Rectal smooth muscle tissue (tissue), 1 donor: ENCODE measurements around the gene PCBP3.

Source experiments
- H3K27ac ChIP-seq: one replicate; pipeline ENCODE4 v1.7.0; 2013; ENCODE audit warnings: low read depth, low read length, inconsistent platforms
- H3K27me3 ChIP-seq: one replicate; pipeline ENCODE4 v1.7.0; 2013; ENCODE audit warnings: low read length; ENCODE audit not compliant: control insufficient read depth, insufficient read depth
- H3K36me3 ChIP-seq: one replicate; pipeline ENCODE4 v1.7.0; 2013; ENCODE audit warnings: low read length; ENCODE audit not compliant: control insufficient read depth, insufficient read depth
- H3K4me1 ChIP-seq: one replicate; pipeline ENCODE4 v1.7.0; 2013; ENCODE audit warnings: low read length; ENCODE audit not compliant: control insufficient read depth, insufficient read depth
- H3K4me3 ChIP-seq: one replicate; pipeline ENCODE4 v1.7.0; 2013; ENCODE audit warnings: low read length
- H3K9ac ChIP-seq: one replicate; pipeline ENCODE4 v1.7.0; 2013; ENCODE audit warnings: low read length

Gene PCBP3

DNA sequence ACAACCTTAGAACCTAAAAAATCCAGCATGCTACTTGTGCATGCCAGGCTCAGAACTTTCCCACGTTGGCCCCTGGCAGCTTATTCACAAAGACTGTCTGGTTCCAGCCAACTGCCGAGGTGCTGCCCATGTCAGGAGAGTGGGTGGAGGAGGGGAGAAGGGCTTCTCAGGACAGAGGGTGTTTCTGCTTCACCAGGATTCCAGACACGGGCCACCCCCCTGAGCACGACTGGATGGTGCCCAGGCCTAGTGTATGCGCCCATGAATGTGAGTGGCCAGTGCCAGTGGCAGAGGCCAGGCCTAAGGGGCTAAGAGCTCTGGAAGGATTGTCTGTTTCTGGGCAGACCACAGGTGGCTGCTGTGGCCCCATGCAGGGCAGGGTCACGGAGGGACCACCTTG, 189.9 kb downstream of the PCBP3 start:
- Histone ChIP-seq H3K27me3 (no peaks in the 10 kb centered on the region), H3K4me3 (no peak overlapping the region), H3K9ac (no peak overlapping the region), H3K27ac (no peak overlapping the region), H3K36me3 (no peaks in the 10 kb centered on the region), H3K4me1 (no peaks in the 10 kb centered on the region)

DNA sequence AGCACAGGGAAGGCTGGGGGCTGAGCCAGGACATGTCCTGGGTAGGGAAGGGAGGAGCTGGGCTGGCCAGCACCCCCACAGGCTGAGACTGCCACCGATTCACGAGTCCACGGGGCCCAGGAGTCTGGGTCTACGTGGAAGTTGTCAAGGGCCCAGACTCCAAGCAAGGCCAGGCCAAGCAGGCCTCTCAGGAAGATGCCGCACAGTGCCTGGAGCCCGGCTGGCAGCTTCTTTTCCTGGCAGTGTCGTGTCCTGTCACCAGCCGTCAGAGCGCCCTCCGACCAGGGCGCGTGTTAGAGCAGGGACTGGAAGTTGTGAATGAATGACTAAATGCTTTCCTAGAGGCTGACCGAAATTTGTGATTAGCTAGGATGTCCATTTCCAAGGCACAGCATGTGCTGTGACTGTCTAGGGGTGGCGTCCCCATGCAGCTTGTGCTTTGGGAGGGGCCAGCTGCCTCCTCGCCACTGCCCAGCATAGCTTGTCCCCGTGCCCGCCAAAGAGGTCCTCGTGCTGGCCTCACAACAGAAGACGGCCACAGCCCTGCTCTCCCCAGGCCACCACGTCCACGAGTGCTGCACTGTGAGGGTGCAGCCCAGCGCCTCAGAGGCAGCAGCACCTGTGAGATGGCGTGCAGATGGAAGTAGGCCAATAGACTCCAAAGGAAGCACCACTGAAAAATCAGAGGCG, 190.6 kb downstream of the PCBP3 start:
- no peaks in the 10 kb centered on the region for H3K36me3 ChIP-seq
- H3K4me3 ChIP-seq = no peak overlapping the region
- H3K27ac ChIP-seq = no peak overlapping the region
- no peak overlapping the region for H3K9ac ChIP-seq
- H3K4me1 ChIP-seq = no peaks in the 10 kb centered on the region
- H3K27me3 ChIP-seq = no peaks in the 10 kb centered on the region

GRCh38 chr21:45834821-45835293, 191.3 kb downstream of the PCBP3 start:
- Histone ChIP-seq H3K27me3 (no peaks in the 10 kb centered on the region), H3K4me1 (no peaks in the 10 kb centered on the region), H3K27ac (no peak overlapping the region), H3K36me3 (no peaks in the 10 kb centered on the region), H3K4me3 (no peak overlapping the region), H3K9ac (no peak overlapping the region)

GRCh38 chr21:45835301-45836267, 192.1 kb downstream of the PCBP3 start:
- Histone ChIP-seq H3K4me3 (no peak overlapping the region), H3K4me1 (no peaks in the 10 kb centered on the region), H3K27me3 (no peaks in the 10 kb centered on the region), H3K27ac (no peak overlapping the region), H3K9ac (no peak overlapping the region), H3K36me3 (no peaks in the 10 kb centered on the region)

DNA sequence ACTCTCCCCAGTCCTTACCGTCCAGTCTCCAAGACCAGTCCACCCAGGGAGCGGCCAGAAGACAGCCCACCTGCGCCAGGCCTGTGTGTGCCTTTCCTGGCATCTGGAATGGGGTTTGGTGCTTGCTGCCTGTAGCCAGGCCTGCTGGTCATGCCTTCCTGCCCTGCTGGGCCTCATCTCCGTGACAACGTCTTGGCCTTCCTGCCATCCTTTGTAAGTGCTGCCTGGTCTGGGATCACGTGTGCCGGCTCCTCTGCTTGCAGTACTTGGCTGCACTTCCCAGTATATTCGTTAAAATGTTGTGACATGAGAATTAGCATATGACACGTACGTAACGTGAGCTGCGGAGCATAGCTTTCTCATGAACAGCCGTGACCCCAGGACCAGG, 192.7 kb downstream of the PCBP3 start:
- Histone ChIP-seq H3K36me3 (no peaks in the 10 kb centered on the region), H3K27me3 (no peaks in the 10 kb centered on the region), H3K9ac (no peak overlapping the region), H3K4me3 (no peak overlapping the region), H3K4me1 (no peaks in the 10 kb centered on the region), H3K27ac (no peak overlapping the region)

DNA sequence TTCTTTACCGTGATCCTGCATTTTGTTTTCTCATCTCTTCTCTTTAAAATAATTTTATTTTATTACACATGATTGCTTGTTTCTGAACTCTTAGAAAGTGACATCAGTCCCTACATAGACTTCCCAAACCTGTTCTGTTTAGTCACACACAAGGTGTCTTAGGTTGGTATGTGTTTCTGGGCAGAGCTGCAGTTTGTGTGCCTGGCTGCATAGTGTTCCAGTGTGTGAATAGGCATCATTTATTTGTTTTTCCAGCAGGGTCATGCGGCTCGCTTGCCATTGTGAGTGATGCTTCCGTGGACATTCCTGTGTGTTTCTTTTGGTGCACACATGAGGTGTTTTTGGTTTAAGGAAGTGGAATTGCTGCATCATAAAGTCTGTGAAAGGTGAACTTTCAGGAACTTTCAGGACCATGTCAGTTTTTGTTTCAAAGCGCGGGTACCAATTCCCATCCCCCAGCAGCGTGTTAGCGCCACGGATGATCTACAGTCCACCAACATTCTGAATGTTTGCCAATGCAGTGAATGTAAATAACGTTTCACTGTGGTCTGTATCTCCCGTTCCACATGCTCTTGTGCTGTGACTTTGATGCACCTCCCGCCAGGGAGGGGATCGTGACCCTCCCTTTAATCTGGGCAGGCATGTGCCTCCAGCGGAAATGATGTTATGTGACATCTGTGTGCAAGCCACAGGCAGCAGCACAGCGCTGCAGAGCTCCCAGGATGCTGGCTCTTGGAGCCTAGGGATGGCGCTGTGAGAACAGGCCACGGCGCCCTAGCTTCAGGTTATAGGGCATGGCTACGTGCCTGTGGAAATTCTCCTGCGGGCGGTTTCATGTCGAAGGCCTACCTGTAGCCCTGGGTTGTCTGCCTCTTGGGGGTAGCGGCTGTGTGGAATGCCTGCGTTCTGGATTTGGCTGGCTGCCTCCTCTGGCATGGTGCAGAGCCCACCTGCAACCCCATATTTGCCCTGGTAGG, 193.5 kb downstream of the PCBP3 start:
- Histone ChIP-seq H3K36me3 (no peaks in the 10 kb centered on the region), H3K9ac (no peak overlapping the region), H3K27ac (no peak overlapping the region), H3K4me3 (no peak overlapping the region), H3K27me3 (no peaks in the 10 kb centered on the region), H3K4me1 (no peaks in the 10 kb centered on the region)

GRCh38 chr21:45837936-45838335, 194.4 kb downstream of the PCBP3 start:
- no peaks in the 10 kb centered on the region for H3K27me3 ChIP-seq
- no peak overlapping the region for H3K27ac ChIP-seq
- no peaks in the 10 kb centered on the region for H3K4me1 ChIP-seq
- no peaks in the 10 kb centered on the region for H3K36me3 ChIP-seq
- no peak overlapping the region for H3K9ac ChIP-seq
- no peak overlapping the region for H3K4me3 ChIP-seq

DNA sequence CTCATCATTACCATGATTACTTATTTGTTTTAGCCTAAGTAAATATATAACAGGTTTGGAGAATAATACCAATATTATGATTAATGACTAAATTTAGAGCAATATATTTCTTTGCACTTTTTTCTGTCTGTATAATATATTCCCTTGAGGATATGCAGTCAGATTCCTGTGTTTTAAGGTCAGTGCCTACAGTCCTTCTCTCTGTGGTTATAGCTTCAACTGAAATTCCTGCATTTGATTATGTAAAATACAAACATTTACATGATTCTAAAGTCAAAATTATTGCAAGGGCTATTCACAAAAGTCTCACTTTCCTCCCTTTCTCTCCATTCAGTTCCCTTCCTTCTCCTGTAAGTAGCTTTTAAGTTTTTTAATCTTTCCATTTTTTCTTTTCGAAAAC, 195.1 kb downstream of the PCBP3 start:
- no peak overlapping the region for H3K27ac ChIP-seq
- no peaks in the 10 kb centered on the region for H3K36me3 ChIP-seq
- no peak overlapping the region for H3K4me3 ChIP-seq
- H3K4me1 ChIP-seq = no peaks in the 10 kb centered on the region
- no peaks in the 10 kb centered on the region for H3K27me3 ChIP-seq
- no peak overlapping the region for H3K9ac ChIP-seq

DNA sequence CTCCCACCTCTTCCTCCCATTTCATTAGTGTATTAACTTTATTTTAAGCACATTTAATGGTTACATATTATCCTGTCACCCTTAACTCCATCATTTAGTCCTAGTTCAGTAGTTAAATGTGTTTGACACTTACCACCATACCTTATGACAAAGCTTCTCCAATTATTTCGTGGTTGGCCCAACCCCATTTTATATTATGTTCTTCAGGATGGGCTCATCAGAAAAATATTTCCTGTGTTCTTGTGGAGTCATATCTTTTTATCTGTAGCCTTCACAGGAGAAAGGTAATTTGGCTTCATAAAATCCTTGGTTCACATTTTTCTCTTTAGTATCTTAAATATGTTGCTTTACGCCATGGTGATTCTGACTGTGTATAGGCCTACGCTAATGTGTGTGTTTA, 195.7 kb downstream of the PCBP3 start:
- Histone ChIP-seq H3K4me1 (no peaks in the 10 kb centered on the region), H3K36me3 (no peaks in the 10 kb centered on the region)

DNA sequence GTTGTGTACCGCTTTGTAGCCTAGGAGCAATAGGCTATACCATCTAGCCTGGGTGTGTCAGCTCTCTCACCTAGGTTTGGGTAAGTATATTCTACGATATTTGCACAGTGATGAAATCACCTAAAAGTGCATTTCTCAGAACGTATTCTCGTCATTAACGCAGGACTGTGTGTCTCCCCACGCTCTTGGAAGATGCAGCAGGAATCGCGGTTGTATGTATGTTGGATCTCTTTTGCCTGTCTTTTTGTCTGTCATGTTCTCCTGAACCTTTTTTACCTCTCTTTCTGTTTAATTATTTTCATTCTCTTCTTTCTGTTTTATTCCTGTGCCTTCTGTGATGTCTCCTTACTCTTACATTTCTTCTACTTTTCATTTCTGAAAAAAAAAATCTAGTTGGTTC, 197.5 kb downstream of the PCBP3 start:
- Histone ChIP-seq H3K27ac (no peak overlapping the region), H3K36me3 (no peaks in the 10 kb centered on the region), H3K9ac (no peak overlapping the region), H3K4me1 (no peaks in the 10 kb centered on the region), H3K27me3 (no peaks in the 10 kb centered on the region), H3K4me3 (no peak overlapping the region)

More for the DNA sequence above, 195.7 kb downstream of the PCBP3 start:
- Histone ChIP-seq H3K9ac (no peak overlapping the region), H3K27me3 (no peaks in the 10 kb centered on the region), H3K4me3 (no peak overlapping the region), H3K27ac (no peak overlapping the region)

GRCh38 chr21:45843426-45843825, 199.9 kb downstream of the PCBP3 start:
- Histone ChIP-seq H3K27ac (no peak overlapping the region), H3K4me3 (no peak overlapping the region), H3K9ac (no peak overlapping the region), H3K27me3 (no peaks in the 10 kb centered on the region), H3K4me1 (peaks cover 5% of the 10 kb centered on the region), H3K36me3 (no peaks in the 10 kb centered on the region)

DNA sequence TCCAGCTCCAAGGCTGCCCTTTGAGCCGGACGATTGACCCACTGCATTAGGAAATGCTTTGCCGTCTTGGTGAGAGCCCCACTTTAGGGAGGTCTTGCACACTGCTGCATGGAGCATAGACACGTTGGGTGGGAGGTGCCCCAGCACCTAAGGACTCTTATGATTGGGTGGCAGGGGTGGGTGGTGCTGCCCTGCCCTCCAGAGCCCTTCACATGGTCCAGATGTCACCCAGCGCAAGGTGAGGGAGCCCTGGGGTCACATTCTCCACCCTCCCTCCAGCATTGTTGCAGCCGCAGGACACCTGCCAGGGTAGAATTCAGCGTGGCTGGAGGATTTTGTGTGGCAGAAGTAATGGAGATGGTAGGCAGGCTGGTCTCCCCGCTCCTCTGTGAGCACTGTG, 200.7 kb downstream of the PCBP3 start:
- Histone ChIP-seq H3K36me3 (no peaks in the 10 kb centered on the region), H3K4me1 (peaks cover 5% of the 10 kb centered on the region), H3K9ac (no peak overlapping the region), H3K4me3 (no peak overlapping the region), H3K27ac (no peak overlapping the region), H3K27me3 (no peaks in the 10 kb centered on the region)
